OCI-LY7 (cell line): ENCODE measurements around the gene VSIG4. TPM values are rescaled to one million over a fixed set of nuclear protein-coding genes. Genes with fewer than 3 reads are reported as not detected.

Experiments used
- BruUV-seq: library from RNA; stranded (reverse); fragments of 400-500 nt; replicated peaks from 2 replicates; lab custom pipeline; 2021; lab: Mats Ljungman, UMichigan
- CTCF ChIA-PET: fragments of 300-600 bp; sonication (Branson Sonifier 250); formaldehyde crosslinking; loops from one replicate; lab custom pipeline; 2022; ENCODE audit warnings: antibody characterized with exemption; ENCODE audit not compliant: unreplicated experiment; lab: Charles Lee
- POLR2A ChIA-PET: fragments of 300-600 bp; sonication (Branson Sonifier 250); formaldehyde crosslinking; loops from one replicate; lab custom pipeline; 2022; ENCODE audit warnings: antibody characterized with exemption; lab: Charles Lee
- DNase-seq: peaks from one replicate; pipeline ENCODE4 v3.0.0-alpha.2; 2015; ENCODE audit warnings: low spot score
- H2AFZ ChIP-seq: fragments of 200-600 bp; sonication (generic), shearing (Covaris generic); 2 replicates; pipeline ENCODE4 v1.6.1; 2014; ENCODE audit warnings: mild to moderate bottlenecking, antibody characterized with exemption, low read length, moderate library complexity
- H3K27ac ChIP-seq: fragments of 200-600 bp; sonication (generic); 2 replicates; pipeline ENCODE4 v1.5.1; 2014; ENCODE audit warnings: mixed run types, low read depth, mild to moderate bottlenecking, moderate library complexity, low read length, inconsistent platforms; ENCODE audit not compliant: poor library complexity, severe bottlenecking
- H3K36me3 ChIP-seq: fragments of 200-600 bp; sonication (generic); 2 replicates; pipeline ENCODE4 v1.6.1; 2014; ENCODE audit warnings: mild to moderate bottlenecking, antibody characterized with exemption, low read length, moderate library complexity, mixed read lengths; ENCODE audit not compliant: insufficient read depth
- H3K4me1 ChIP-seq: fragments of 200-600 bp; sonication (generic); 2 replicates; pipeline ENCODE4 v1.5.1; 2014; ENCODE audit warnings: mild to moderate bottlenecking, low read length; ENCODE audit not compliant: insufficient read depth, poor library complexity, severe bottlenecking
- H3K4me2 ChIP-seq: fragments of 200-600 bp; sonication (generic); 2 replicates; pipeline ENCODE4 v1.6.1; 2014; ENCODE audit warnings: mild to moderate bottlenecking, low read length
- H3K4me3 ChIP-seq: fragments of 200-600 bp; sonication (generic); 2 replicates; pipeline ENCODE4 v1.5.1; 2014; ENCODE audit warnings: mild to moderate bottlenecking, low read depth, low read length; ENCODE audit not compliant: poor library complexity, severe bottlenecking
- H3K79me2 ChIP-seq: fragments of 200-600 bp; sonication (generic); 2 replicates; pipeline ENCODE4 v1.6.1; 2016; ENCODE audit warnings: low read depth, mild to moderate bottlenecking, low read length, moderate library complexity, mixed read lengths; ENCODE audit not compliant: insufficient read depth
- H3K9me2 ChIP-seq: fragments of 200-600 bp; sonication (generic); 2 replicates; pipeline ENCODE4 v1.6.1; 2016; ENCODE audit warnings: mild to moderate bottlenecking, low read length, mixed read lengths; ENCODE audit not compliant: insufficient read depth
- H3K9me3 ChIP-seq: fragments of 200-600 bp; sonication (generic); 2 replicates; pipeline ENCODE4 v1.6.1; 2014; ENCODE audit warnings: mild to moderate bottlenecking, mixed run types, low read length, mixed read lengths
- H4K20me1 ChIP-seq: fragments of 200-600 bp; sonication (generic); 2 replicates; pipeline ENCODE4 v1.6.1; 2014; ENCODE audit warnings: mild to moderate bottlenecking, antibody characterized with exemption, low read length, moderate library complexity, mixed read lengths; ENCODE audit not compliant: insufficient read depth
- EZH2phosphoT487 ChIP-seq: fragments of 200-600 bp; sonication (generic); IDR thresholded peaks from 2 replicates; pipeline ENCODE4 v1.6.1; 2018; ENCODE audit warnings: low read depth, borderline replicate concordance, mild to moderate bottlenecking, mixed run types, antibody characterized with exemption, low read length, moderate library complexity, mixed read lengths
- intact Hi-C: fragments of 100-400 bp; cut with micrococcal nuclease; formaldehyde crosslinking; loops from one replicate; pipeline ENCODE4 v1.10.0; 2022; ENCODE audit not compliant: unreplicated experiment
- total RNA-seq, 2 experiments: library from RNA; depleted of rRNA in 1 of 2; stranded (reverse); fragments of >200 nt in 1 of 2; shearing (Covaris generic) in 1 of 2; gene quantifications; 2 replicates each; pipeline ENCODE4 v1.2.3, GENCODE V29; 2014 to 2022
- TF ChIP-seq, protein P1 (sequence below): fragments of 200-600 bp; sonication (generic); conservative IDR thresholded peaks from 2 replicates; pipeline ENCODE4 v1.5.1; 2014; ENCODE audit warnings: mild to moderate bottlenecking, antibody characterized with exemption, low read length, moderate library complexity, mixed read lengths

VSIG4 gene
- total RNA-seq, 2 experiments from 2014 or later, result not detected

DNA sequence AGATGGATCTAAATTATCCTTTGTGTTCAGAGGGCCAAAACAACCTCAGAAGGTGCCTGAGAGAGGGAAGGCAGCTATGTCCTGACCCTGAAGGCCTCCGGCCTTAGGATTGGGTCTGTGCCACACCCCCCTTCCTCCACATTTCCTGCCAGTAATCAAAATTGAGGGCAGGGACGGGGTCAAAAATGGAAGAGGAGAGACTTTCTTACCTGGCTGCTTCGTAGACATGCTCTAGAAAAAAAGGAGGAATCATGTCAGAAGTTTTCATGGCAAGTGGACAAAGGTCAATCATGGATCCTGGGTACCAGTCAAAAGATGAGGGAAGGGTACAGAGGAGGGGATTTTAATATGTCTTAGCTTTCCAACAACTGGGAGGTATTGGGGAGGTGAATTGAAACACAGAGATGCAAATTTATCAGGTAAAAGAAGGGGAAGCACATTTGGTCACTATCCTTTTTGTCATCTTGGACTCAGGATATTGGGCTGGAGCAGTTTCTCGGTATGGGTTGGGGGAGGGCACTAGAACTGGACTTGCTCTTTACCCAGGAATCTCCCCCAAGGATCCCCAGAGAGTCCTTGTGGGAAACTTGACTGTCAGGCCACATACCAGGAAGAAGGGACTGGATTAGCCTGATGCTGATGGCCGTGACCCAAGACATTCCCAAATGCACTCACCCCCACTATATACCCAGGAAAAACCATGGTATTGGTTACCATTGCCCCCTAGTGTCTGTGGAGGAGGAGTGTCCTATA lies 17.1 kb downstream of the VSIG4 start:
- no peaks in the 10 kb centered on the region for H3K9me3 ChIP-seq
- H4K20me1 ChIP-seq, result no peaks in the 10 kb centered on the region
- no TSS peak for BruUV-seq
- no peaks in the 10 kb centered on the region for H3K4me1 ChIP-seq
- CTCF ChIA-PET, result no interaction called here
- no peaks in the 10 kb centered on the region for H3K79me2 ChIP-seq
- no peaks in the 10 kb centered on the region for H3K9me2 ChIP-seq
- DNase-seq, result no peak
- TF ChIP-seq EZH2phosphoT487, result no peak
- TF ChIP-seq, protein P1, sequence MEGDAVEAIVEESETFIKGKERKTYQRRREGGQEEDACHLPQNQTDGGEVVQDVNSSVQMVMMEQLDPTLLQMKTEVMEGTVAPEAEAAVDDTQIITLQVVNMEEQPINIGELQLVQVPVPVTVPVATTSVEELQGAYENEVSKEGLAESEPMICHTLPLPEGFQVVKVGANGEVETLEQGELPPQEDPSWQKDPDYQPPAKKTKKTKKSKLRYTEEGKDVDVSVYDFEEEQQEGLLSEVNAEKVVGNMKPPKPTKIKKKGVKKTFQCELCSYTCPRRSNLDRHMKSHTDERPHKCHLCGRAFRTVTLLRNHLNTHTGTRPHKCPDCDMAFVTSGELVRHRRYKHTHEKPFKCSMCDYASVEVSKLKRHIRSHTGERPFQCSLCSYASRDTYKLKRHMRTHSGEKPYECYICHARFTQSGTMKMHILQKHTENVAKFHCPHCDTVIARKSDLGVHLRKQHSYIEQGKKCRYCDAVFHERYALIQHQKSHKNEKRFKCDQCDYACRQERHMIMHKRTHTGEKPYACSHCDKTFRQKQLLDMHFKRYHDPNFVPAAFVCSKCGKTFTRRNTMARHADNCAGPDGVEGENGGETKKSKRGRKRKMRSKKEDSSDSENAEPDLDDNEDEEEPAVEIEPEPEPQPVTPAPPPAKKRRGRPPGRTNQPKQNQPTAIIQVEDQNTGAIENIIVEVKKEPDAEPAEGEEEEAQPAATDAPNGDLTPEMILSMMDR, result peak; percentile 71
- POLR2A ChIA-PET, result no interaction called here
- H3K4me2 ChIP-seq, result no peak overlapping the region
- intact Hi-C loops, result loop anchor here (10.0 kb wide), 1 partner anchor 88 kb away; no protein-coding TSS in a partner anchor
- no peak overlapping the region for H3K27ac ChIP-seq
- no peak overlapping the region for H2AFZ ChIP-seq
- no peak overlapping the region for H3K4me3 ChIP-seq
- no peaks in the 10 kb centered on the region for H3K36me3 ChIP-seq

DNA sequence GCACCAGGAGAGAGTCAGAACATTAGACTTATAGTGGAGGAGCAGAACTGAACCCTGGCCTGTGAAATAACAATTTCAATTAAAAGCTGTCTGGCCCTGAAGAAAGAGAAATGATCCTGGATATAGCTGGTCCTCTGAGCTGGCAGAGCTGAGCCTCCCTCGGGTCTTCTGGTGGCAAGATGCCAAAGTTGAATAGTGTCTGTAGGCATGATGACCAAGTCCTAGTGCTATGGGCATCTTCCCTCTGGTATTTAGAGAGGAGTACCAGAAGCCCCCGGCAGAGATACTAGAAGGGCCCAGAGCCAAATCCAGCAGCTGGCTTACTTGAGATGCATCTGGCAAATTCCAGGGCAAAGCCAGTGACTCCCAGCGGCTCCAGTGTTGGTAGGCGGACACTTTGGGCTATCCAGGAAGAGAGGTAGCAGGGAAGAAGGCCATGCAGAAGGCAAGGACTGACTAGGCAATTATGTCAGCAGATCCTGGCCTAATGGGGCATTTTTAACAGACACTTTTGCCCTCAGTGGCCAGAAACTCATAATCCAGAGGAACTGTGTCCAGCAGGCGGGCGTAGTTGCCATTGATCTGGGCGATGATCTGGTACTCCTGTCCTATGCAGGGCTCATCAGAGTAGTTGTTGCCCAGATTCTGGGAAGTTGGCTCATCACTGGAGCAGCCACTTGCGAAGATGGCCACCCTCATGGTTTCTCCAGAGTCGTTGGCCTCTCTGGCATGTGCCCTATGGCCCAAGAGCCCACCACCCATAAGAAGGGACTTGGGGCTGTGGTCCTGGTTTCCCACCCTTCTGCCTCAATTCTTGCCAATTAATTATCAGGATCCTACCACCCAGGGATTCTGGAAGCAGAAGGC lies 17.9 kb downstream of the VSIG4 start:
- intact Hi-C loops, result loop anchor here (10.0 kb wide), 1 partner anchor 87 kb away; no protein-coding TSS in a partner anchor
- no peaks in the 10 kb centered on the region for H3K9me2 ChIP-seq
- no peak overlapping the region for H2AFZ ChIP-seq
- no peaks in the 10 kb centered on the region for H3K36me3 ChIP-seq
- H3K9me3 ChIP-seq, result no peaks in the 10 kb centered on the region
- DNase-seq, result no peak
- BruUV-seq, result no TSS peak
- TF ChIP-seq, protein P1, result no peak
- no peak for TF ChIP-seq EZH2phosphoT487
- H4K20me1 ChIP-seq, result no peaks in the 10 kb centered on the region
- no peaks in the 10 kb centered on the region for H3K79me2 ChIP-seq
- no peaks in the 10 kb centered on the region for H3K4me1 ChIP-seq
- H3K4me2 ChIP-seq, result no peak overlapping the region
- no peak overlapping the region for H3K4me3 ChIP-seq
- H3K27ac ChIP-seq, result no peak overlapping the region
- POLR2A ChIA-PET, result no interaction called here
- CTCF ChIA-PET, result no interaction called here
